HG03045 (cell line): ENCODE data around the gene RNF5.

Experiments used
- ATAC-seq: cut with Tn5 transposase; IDR thresholded peaks from one replicate; pipeline ENCODE4 v1.9.1; 2021; ENCODE audit warnings: mild to moderate bottlenecking, moderate library complexity; ENCODE audit not compliant: unreplicated experiment

The RNF5 gene

GRCh38 chr6:32151863-32152768, 26.1 kb upstream of the RNF5 start, which contains the start of gene PRRT1:
PRRT1 (minus strand) TSS chr6:32151939; CDS start chr6:32151827, 112 bp downstream.
- no peak for ATAC-seq

- ATAC-seq: no peak
Measured at GRCh38 chr6:32152769-32153563, 25.2 kb upstream of the RNF5 start.

- peak; percentile 19 for ATAC-seq
Measured at GRCh38 chr6:32153564-32154513, 24.4 kb upstream of the RNF5 start, which contains the start of gene PPT2. PPT2 (plus strand) TSS chr6:32154141; CDS start chr6:32154595, 454 bp downstream.

GRCh38 chr6:32154514-32155161, 23.6 kb upstream of the RNF5 start:
- ATAC-seq: peak; percentile 63

GRCh38 chr6:32156891-32157290, 21.3 kb upstream of the RNF5 start:
- ATAC-seq: no peak

GRCh38 chr6:32158052-32158451, 20.2 kb upstream of the RNF5 start:
- no peak for ATAC-seq

GRCh38 chr6:32163559-32164258, 14.5 kb upstream of the RNF5 start:
- ATAC-seq: no peak

- no peak for ATAC-seq
Measured at GRCh38 chr6:32164295-32164694, 13.9 kb upstream of the RNF5 start, which contains the start of gene EGFL8. EGFL8 (plus strand) TSS chr6:32164595; CDS start chr6:32166166, 1,571 bp downstream.

- ATAC-seq: no peak
Measured at GRCh38 chr6:32166411-32167061, 11.7 kb upstream of the RNF5 start.

- no peak for ATAC-seq
Measured at GRCh38 chr6:32167154-32167760, 10.9 kb upstream of the RNF5 start.

GRCh38 chr6:32167761-32168262, 10.4 kb upstream of the RNF5 start:
- ATAC-seq: no peak

- ATAC-seq: no peak
Measured at GRCh38 chr6:32168350-32168749, 9.9 kb upstream of the RNF5 start.

GRCh38 chr6:32168807-32169591, 9.2 kb upstream of the RNF5 start:
- ATAC-seq: no peak

GRCh38 chr6:32170294-32170693, 7.9 kb upstream of the RNF5 start:
- ATAC-seq: no peak

- no peak for ATAC-seq
Measured at GRCh38 chr6:32171234-32171633, 7.0 kb upstream of the RNF5 start.

- ATAC-seq: no peak
Measured at GRCh38 chr6:32173051-32173727, 5.0 kb upstream of the RNF5 start.

GRCh38 chr6:32174416-32174815, 3.8 kb upstream of the RNF5 start:
- ATAC-seq: no peak
